ENCODE data around the gene IFFO2. TPM values are rescaled to one million over a fixed set of nuclear protein-coding genes. Genes with fewer than 3 reads are reported as not detected.

Gene IFFO2
- total RNA-seq, 1 experiment from 2014 or later, result not detected

DNA sequence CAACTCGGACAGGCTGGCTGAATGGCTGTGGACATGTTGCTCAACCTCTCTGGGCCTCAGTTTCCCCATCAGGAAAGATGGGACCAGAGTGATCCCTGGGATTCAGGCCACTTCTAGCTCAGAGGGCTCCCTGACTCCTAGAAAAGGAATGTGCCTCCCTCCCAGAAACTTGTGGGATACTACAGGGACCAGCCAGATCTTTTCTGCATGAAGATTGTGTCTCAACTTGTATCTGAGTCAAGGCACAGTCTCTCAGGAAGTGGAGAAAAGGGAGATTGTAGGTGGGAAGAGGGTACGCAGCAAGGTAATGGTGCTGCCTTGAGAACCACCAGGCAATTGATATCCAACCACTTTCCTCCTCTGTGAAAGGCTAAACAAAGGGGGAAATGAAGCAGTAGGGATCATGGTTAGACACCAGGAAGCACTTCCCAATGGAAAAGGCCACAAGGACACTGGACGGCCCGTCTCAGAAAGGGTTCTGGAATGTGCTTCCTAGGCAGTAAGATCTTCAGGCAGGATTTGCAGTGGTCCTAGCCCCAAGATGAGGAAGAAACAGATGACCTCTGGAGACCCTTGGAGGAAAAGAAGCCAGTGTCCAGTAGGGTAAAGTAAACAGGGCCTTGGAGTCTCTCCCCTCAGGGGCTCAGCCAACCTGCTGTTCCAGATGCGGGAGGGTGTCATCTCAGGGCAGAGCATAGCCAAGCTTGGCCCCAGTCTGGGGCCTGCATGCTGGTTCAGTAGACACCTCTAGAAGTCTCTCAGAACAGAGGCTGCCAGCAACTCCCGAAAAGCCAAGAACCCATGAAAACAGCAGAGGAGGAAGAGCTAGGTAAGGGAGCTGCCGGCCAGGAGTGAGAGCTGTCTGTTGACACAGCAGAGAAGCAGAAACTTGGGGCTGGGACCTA lies 16.8 kb downstream of the IFFO2 start:
- Histone ChIP-seq H3K4me2 (ENCODE audit: low read depth, low read length, poor library complexity, severe bottlenecking) (no peak overlapping the region), H3K4me3 (ENCODE audit: low read length) (no peak overlapping the region), H3K9me2 (replicated peaks; ENCODE audit: insufficient read depth, low read length) (no peaks in the 10 kb centered on the region), H3K27me3 (ENCODE audit: low read length) (no peaks in the 10 kb centered on the region), H4K20me1 (ENCODE audit: insufficient read depth, low read depth, low read length) (no peaks in the 10 kb centered on the region), H3K4me1 (ENCODE audit: low read length) (no peaks in the 10 kb centered on the region), H3K27ac (ENCODE audit: low read length) (no peak overlapping the region), H3K9me3 (ENCODE audit: low read length) (no peaks in the 10 kb centered on the region), H3K9ac (ENCODE audit: low read length) (no peak overlapping the region), H2AFZ (ENCODE audit: low read length) (no peak overlapping the region), H3K36me3 (ENCODE audit: insufficient read depth, low read length) (no peaks in the 10 kb centered on the region), H3K79me2 (ENCODE audit: low read length) (no peaks in the 10 kb centered on the region)
- no peak for DNase-seq

- Histone ChIP-seq H3K9ac (ENCODE audit: low read length) (no peak overlapping the region), H2AFZ (ENCODE audit: low read length) (no peak overlapping the region), H3K27me3 (ENCODE audit: low read length) (no peaks in the 10 kb centered on the region), H3K9me3 (ENCODE audit: low read length) (no peaks in the 10 kb centered on the region), H4K20me1 (ENCODE audit: insufficient read depth, low read depth, low read length) (no peaks in the 10 kb centered on the region), H3K4me1 (ENCODE audit: low read length) (no peaks in the 10 kb centered on the region), H3K79me2 (ENCODE audit: low read length) (no peaks in the 10 kb centered on the region), H3K4me3 (ENCODE audit: low read length) (no peak overlapping the region), H3K27ac (ENCODE audit: low read length) (no peak overlapping the region), H3K4me2 (ENCODE audit: low read depth, low read length, poor library complexity, severe bottlenecking) (no peak overlapping the region), H3K9me2 (replicated peaks; ENCODE audit: insufficient read depth, low read length) (no peaks in the 10 kb centered on the region), H3K36me3 (ENCODE audit: insufficient read depth, low read length) (no peaks in the 10 kb centered on the region)
- DNase-seq, result no peak
These were observed 17.8 kb downstream of the IFFO2 start for GRCh38 chr1:18938707-18939070.

DNA sequence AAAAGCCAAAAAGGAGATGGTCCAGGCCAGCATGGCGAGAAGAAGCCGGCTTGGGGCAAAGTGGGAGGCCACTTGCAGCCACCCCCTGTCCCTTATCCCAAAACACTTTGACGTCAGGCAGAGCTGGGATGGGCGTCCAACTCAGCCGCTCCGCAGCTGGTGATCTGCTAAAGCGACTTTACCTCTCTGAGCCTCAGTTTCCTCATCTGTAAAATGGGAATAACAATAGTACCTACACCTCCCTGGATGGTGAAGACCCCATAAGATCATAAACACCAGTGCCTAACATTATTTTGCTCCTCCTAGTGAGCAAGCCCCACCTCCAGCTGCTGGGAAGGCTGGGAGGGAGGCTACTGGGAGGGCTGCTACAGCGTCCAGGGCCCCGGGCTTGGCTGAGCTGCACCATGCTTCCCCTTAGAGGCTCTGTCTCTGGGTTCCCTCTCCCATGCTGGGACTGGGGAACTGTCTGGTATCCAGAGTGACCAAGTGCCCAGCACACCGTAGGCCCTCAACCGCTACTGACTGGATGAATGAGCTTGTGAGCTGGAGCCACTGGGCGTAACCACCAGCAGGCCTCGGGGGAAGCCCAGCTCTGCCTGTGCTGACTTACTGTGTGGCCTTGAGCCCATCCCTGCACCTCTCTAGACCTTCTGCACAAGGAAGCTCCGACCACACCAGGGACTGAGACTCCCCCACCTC lies 18.3 kb downstream of the IFFO2 start:
- H3K9me2 ChIP-seq (replicated peaks; ENCODE audit: insufficient read depth, low read length), result no peaks in the 10 kb centered on the region
- H3K4me1 ChIP-seq (ENCODE audit: low read length), result no peaks in the 10 kb centered on the region
- H3K79me2 ChIP-seq (ENCODE audit: low read length), result no peaks in the 10 kb centered on the region
- no peaks in the 10 kb centered on the region for H3K36me3 ChIP-seq (ENCODE audit: insufficient read depth, low read length)
- no peaks in the 10 kb centered on the region for H3K9me3 ChIP-seq (ENCODE audit: low read length)
- no peak for DNase-seq
- no peak overlapping the region for H3K27ac ChIP-seq (ENCODE audit: low read length)
- no peak overlapping the region for H3K4me3 ChIP-seq (ENCODE audit: low read length)
- H4K20me1 ChIP-seq (ENCODE audit: insufficient read depth, low read depth, low read length), result no peaks in the 10 kb centered on the region
- no peak overlapping the region for H3K9ac ChIP-seq (ENCODE audit: low read length)
- H3K27me3 ChIP-seq (ENCODE audit: low read length), result no peaks in the 10 kb centered on the region
- H2AFZ ChIP-seq (ENCODE audit: low read length), result no peak overlapping the region
- H3K4me2 ChIP-seq (ENCODE audit: low read depth, low read length, poor library complexity, severe bottlenecking), result no peak overlapping the region

GRCh38 chr1:18937539-18937938 lies 18.9 kb downstream of the IFFO2 start:
- Histone ChIP-seq H3K27me3 (ENCODE audit: low read length) (no peaks in the 10 kb centered on the region), H3K4me2 (ENCODE audit: low read depth, low read length, poor library complexity, severe bottlenecking) (no peak overlapping the region), H3K79me2 (ENCODE audit: low read length) (no peaks in the 10 kb centered on the region), H3K27ac (ENCODE audit: low read length) (no peak overlapping the region), H3K9me2 (replicated peaks; ENCODE audit: insufficient read depth, low read length) (no peaks in the 10 kb centered on the region), H4K20me1 (ENCODE audit: insufficient read depth, low read depth, low read length) (no peaks in the 10 kb centered on the region), H3K9ac (ENCODE audit: low read length) (no peak overlapping the region), H3K36me3 (ENCODE audit: insufficient read depth, low read length) (no peaks in the 10 kb centered on the region), H3K4me3 (ENCODE audit: low read length) (no peak overlapping the region), H3K9me3 (ENCODE audit: low read length) (no peaks in the 10 kb centered on the region), H3K4me1 (ENCODE audit: low read length) (no peaks in the 10 kb centered on the region), H2AFZ (ENCODE audit: low read length) (no peak overlapping the region)
- no peak for DNase-seq

DNA sequence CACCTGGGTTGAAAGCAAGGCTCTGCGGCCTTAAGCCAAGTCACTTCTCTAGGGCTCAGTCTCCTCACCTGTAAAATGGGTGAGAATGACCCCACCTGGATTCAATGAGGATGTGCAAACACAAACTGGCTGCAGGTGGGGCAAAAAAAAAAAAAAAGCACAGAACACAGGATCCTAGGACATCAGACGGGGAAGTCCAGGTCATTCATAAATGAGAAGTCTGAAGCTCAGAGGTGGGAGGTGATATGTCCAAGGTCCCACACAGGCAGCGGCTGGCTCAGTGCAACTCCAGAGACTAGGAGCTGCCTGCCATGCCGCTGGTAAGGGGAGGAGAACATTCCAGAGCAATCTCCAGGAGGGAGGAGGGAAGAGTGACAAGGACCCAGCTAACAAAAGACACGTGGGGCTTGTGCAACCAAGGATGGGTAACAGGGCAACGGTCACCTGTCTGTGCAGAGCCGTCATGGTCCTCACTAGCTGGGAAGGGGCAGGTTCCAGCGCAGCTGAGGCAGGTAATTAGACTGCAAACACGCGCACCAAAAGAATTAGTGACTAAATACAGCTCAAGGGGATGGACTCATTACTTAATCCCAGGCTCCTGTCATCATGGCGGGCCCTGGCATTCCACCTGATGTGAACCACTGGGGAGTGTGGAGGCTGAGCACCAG lies 19.5 kb downstream of the IFFO2 start:
- Histone ChIP-seq H3K36me3 (ENCODE audit: insufficient read depth, low read length) (no peaks in the 10 kb centered on the region), H2AFZ (ENCODE audit: low read length) (no peak overlapping the region), H3K79me2 (ENCODE audit: low read length) (no peaks in the 10 kb centered on the region), H3K4me3 (ENCODE audit: low read length) (no peak overlapping the region), H3K9ac (ENCODE audit: low read length) (no peak overlapping the region), H3K9me2 (replicated peaks; ENCODE audit: insufficient read depth, low read length) (no peaks in the 10 kb centered on the region), H4K20me1 (ENCODE audit: insufficient read depth, low read depth, low read length) (no peaks in the 10 kb centered on the region), H3K27me3 (ENCODE audit: low read length) (no peaks in the 10 kb centered on the region), H3K4me2 (ENCODE audit: low read depth, low read length, poor library complexity, severe bottlenecking) (no peak overlapping the region), H3K4me1 (ENCODE audit: low read length) (no peaks in the 10 kb centered on the region), H3K27ac (ENCODE audit: low read length) (no peak overlapping the region), H3K9me3 (ENCODE audit: low read length) (no peaks in the 10 kb centered on the region)
- no peak for DNase-seq

DNA sequence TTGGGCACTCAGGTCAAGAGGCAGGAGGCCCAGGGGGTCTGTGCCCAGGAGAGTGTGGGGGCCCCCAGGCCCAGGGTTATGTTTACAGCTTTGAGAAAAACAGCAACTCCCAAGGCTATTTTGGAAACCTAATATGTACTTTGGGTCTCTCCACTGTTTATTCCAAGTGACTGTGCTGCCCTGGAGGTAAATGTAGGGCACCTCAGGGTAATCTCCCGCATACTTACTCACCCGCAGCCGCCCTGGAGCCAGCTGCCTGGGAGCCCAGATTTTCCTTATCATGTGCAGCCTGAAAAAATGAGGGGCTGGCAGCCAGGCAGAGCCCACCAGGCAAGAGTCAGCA lies 20.0 kb downstream of the IFFO2 start:
- Histone ChIP-seq H2AFZ (ENCODE audit: low read length) (no peak overlapping the region), H3K4me3 (ENCODE audit: low read length) (no peak overlapping the region), H3K4me1 (ENCODE audit: low read length) (no peaks in the 10 kb centered on the region), H3K36me3 (ENCODE audit: insufficient read depth, low read length) (no peaks in the 10 kb centered on the region), H3K9ac (ENCODE audit: low read length) (no peak overlapping the region), H3K9me2 (replicated peaks; ENCODE audit: insufficient read depth, low read length) (no peaks in the 10 kb centered on the region), H3K27ac (ENCODE audit: low read length) (no peak overlapping the region), H4K20me1 (ENCODE audit: insufficient read depth, low read depth, low read length) (no peaks in the 10 kb centered on the region), H3K79me2 (ENCODE audit: low read length) (no peaks in the 10 kb centered on the region), H3K4me2 (ENCODE audit: low read depth, low read length, poor library complexity, severe bottlenecking) (no peak overlapping the region), H3K27me3 (ENCODE audit: low read length) (no peaks in the 10 kb centered on the region), H3K9me3 (ENCODE audit: low read length) (no peaks in the 10 kb centered on the region)
- no peak for DNase-seq

- Histone ChIP-seq H4K20me1 (ENCODE audit: insufficient read depth, low read depth, low read length) (no peaks in the 10 kb centered on the region), H3K27me3 (ENCODE audit: low read length) (no peaks in the 10 kb centered on the region), H3K4me1 (ENCODE audit: low read length) (no peaks in the 10 kb centered on the region), H3K9me2 (replicated peaks; ENCODE audit: insufficient read depth, low read length) (no peaks in the 10 kb centered on the region), H2AFZ (ENCODE audit: low read length) (no peak overlapping the region), H3K79me2 (ENCODE audit: low read length) (no peaks in the 10 kb centered on the region), H3K4me2 (ENCODE audit: low read depth, low read length, poor library complexity, severe bottlenecking) (no peak overlapping the region), H3K36me3 (ENCODE audit: insufficient read depth, low read length) (no peaks in the 10 kb centered on the region), H3K27ac (ENCODE audit: low read length) (no peak overlapping the region), H3K9me3 (ENCODE audit: low read length) (no peaks in the 10 kb centered on the region), H3K9ac (ENCODE audit: low read length) (no peak overlapping the region), H3K4me3 (ENCODE audit: low read length) (no peak overlapping the region)
- no peak for DNase-seq
These were observed 22.1 kb downstream of the IFFO2 start for GRCh38 chr1:18934205-18935000.

DNA sequence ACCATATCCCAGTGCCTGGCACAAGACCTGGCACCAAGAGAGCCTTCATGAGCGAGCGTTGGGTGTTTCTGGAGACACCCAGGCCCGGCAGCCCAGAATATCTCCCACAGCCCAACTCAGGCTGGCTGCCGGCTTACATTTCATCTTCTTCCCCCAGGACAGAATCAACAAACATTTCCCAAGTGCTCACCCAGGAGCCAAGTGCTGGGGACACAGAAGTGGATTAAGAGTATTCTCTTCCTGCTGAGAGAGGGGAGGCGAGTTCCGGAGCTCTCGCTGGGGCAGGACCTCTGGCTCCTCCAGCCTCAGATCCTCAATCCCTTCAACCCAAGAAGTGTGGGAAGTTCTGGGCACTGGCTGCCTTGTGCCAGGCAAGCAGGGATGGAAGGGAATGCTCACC lies 23.6 kb downstream of the IFFO2 start:
- no peaks in the 10 kb centered on the region for H3K27me3 ChIP-seq (ENCODE audit: low read length)
- DNase-seq, result no peak
- no peaks in the 10 kb centered on the region for H3K9me3 ChIP-seq (ENCODE audit: low read length)
- no peak overlapping the region for H3K9ac ChIP-seq (ENCODE audit: low read length)
- H3K9me2 ChIP-seq (replicated peaks; ENCODE audit: insufficient read depth, low read length), result no peaks in the 10 kb centered on the region
- no peak overlapping the region for H3K4me2 ChIP-seq (ENCODE audit: low read depth, low read length, poor library complexity, severe bottlenecking)
- H2AFZ ChIP-seq (ENCODE audit: low read length), result no peak overlapping the region
- H3K4me3 ChIP-seq (ENCODE audit: low read length), result no peak overlapping the region
- H3K36me3 ChIP-seq (ENCODE audit: insufficient read depth, low read length), result no peaks in the 10 kb centered on the region
- no peaks in the 10 kb centered on the region for H4K20me1 ChIP-seq (ENCODE audit: insufficient read depth, low read depth, low read length)
- no peak overlapping the region for H3K27ac ChIP-seq (ENCODE audit: low read length)
- no peaks in the 10 kb centered on the region for H3K79me2 ChIP-seq (ENCODE audit: low read length)
- H3K4me1 ChIP-seq (ENCODE audit: low read length), result peaks cover 2% of the 10 kb centered on the region

Data from Karpas-422 (cell line).